ENCODE data around the gene EGFL8.

EGFL8 gene

DNA sequence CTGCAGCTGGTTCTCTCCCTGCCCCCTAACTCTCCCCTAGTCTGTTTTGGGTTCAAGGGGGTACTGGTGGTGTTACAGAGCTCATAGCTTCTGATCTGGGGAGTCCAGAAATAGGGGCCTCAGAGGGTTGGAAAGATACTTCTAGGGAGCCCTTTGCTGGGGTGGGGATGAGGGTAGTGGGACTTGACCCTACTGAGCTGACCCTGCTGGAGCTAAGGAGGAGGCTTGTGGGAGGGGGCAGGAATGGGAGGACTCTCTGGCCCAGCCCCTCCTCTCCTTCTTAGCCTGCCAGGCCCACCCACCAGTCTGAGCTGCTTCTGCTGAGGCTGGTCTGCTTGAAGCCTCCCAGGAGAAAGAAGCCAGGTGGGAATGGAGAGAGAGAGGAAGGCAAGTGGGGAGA is at the start of gene EGFL8:
EGFL8 (plus strand) TSS at position 301 of the 400 bp plus-strand sequence. CDS start 1,571 bp downstream, outside the sequence.
- peaks cover 28% of the 10 kb centered on the region for H3K36me3 Mint-ChIP-seq (ENCODE audit: low read depth)
- no peak within 1 kb of the TSS for H3K4me3 Mint-ChIP-seq
- no peak within 1 kb of the TSS for H3K27ac Mint-ChIP-seq
- no peaks in the 10 kb centered on the region for H3K9me3 Mint-ChIP-seq
- H3K4me1 Mint-ChIP-seq (ENCODE audit: low read depth): no peaks in the 10 kb centered on the region
- H3K27me3 Mint-ChIP-seq: no peaks in the 10 kb centered on the region

DNA sequence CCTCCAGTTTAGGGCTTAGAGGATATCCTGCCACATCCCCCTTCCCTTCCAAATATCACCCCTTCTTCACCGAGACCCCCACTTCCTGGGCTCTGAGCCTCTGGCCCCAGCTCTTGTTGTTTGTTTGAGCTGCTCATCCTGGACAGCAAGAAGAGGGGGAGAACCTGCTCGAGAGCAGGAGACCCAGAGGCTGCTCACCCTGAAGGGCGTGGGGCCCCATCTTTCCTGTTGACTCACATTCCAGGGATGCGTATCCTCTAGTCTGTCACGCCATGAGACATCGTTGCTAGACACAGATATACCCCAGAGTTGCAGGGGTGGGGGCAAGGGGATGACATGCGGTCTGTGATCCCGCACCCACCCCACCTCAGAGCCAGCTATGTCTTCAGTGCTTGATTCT is 49.6 kb upstream of the EGFL8 start:
- H3K9me3 Mint-ChIP-seq: no peaks in the 10 kb centered on the region
- H3K27ac Mint-ChIP-seq: no peak overlapping the region
- H3K27me3 Mint-ChIP-seq: no peaks in the 10 kb centered on the region

DNA sequence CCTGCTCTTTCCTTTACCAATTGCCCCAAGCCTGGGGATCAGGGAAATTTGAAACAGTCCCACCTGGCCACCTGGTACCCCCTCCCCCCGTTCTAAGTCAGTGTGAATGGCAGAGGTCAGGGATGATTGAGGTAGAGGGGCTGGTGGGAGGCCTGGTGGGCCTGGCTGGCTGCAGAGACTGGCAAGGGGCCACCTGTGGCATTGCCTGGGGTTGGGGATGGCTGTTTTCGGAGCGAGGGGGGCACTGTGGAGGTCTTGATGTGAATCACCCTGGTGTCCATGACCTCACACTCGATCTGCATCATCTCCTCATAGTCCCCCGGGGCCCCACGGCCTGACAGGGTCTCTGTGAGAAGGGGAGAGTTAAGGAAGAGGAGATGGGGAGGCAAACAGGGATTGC is 48.8 kb upstream of the EGFL8 start:
- no peaks in the 10 kb centered on the region for H3K27me3 Mint-ChIP-seq
- no peak overlapping the region for H3K4me3 Mint-ChIP-seq
- peaks cover 3% of the 10 kb centered on the region for H3K4me1 Mint-ChIP-seq (ENCODE audit: low read depth)
- H3K9me3 Mint-ChIP-seq: no peaks in the 10 kb centered on the region
- no peak overlapping the region for H3K27ac Mint-ChIP-seq
- peaks cover 32% of the 10 kb centered on the region for H3K36me3 Mint-ChIP-seq (ENCODE audit: low read depth)

More for the DNA sequence above, 49.6 kb upstream of the EGFL8 start:
- no peak overlapping the region for H3K4me3 Mint-ChIP-seq
- H3K4me1 Mint-ChIP-seq (ENCODE audit: low read depth): peaks cover 3% of the 10 kb centered on the region
- peaks cover 29% of the 10 kb centered on the region for H3K36me3 Mint-ChIP-seq (ENCODE audit: low read depth)

- no peaks in the 10 kb centered on the region for H3K27me3 Mint-ChIP-seq
- peaks cover 3% of the 10 kb centered on the region for H3K4me1 Mint-ChIP-seq (ENCODE audit: low read depth)
- no peak overlapping the region for H3K27ac Mint-ChIP-seq
- H3K4me3 Mint-ChIP-seq: no peak overlapping the region
- peaks cover 40% of the 10 kb centered on the region for H3K36me3 Mint-ChIP-seq (ENCODE audit: low read depth)
- no peaks in the 10 kb centered on the region for H3K9me3 Mint-ChIP-seq
These were observed 47.7 kb upstream of the EGFL8 start for GRCh38 chr6:32116674-32117073.

- H3K36me3 Mint-ChIP-seq (ENCODE audit: low read depth): peaks cover 46% of the 10 kb centered on the region
- H3K4me1 Mint-ChIP-seq (ENCODE audit: low read depth): peaks cover 3% of the 10 kb centered on the region
- no peaks in the 10 kb centered on the region for H3K9me3 Mint-ChIP-seq
- no peaks in the 10 kb centered on the region for H3K27me3 Mint-ChIP-seq
- no peak overlapping the region for H3K27ac Mint-ChIP-seq
- H3K4me3 Mint-ChIP-seq: no peak overlapping the region
These were observed 46.9 kb upstream of the EGFL8 start for GRCh38 chr6:32117461-32117860.

DNA sequence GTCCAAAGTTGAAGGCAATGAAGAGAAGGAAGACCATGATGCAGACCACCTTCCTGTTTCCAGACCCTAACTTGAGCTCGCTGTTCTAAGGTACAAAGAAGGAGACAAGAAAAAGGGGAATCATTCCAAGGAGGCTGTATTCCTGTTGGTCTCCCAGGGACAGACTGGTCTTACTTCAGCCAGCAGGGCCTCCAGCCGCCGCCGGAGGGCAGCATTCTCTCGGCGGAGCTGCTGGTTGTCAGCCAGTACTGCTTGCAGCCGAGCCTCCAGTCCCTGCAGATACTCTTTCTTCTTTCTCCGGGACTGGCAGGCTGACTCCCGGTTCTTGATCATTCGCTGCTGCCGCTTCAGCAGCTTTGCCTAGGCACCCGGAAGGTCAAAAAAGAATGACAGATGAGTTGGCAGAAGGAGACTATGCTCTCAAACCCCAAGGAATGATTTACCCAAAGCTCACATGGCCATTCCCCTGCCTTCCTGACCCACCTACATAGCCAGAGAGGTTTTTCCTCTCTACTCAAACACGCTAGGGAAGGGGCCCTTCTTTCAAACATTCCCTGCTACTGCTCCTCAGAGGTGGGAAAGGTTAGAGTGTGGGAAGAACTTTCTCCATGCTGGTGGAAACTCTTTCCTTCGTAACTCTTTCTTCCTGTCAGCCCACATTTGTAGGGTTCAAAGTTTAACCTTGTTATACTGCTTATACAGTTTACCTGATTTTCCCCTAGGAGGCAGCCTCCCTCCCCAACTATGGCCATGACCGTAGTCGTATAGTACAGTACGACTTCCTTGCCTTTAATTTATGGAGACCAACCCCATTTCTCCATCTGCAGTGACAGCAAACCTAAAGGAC is 45.4 kb upstream of the EGFL8 start:
- Mint-ChIP-seq H3K9me3 (no peaks in the 10 kb centered on the region), H3K4me3 (no peak overlapping the region), H3K4me1 (ENCODE audit: low read depth) (peaks cover 3% of the 10 kb centered on the region), H3K36me3 (ENCODE audit: low read depth) (peaks cover 46% of the 10 kb centered on the region), H3K27me3 (no peaks in the 10 kb centered on the region), H3K27ac (no peak overlapping the region)

DNA sequence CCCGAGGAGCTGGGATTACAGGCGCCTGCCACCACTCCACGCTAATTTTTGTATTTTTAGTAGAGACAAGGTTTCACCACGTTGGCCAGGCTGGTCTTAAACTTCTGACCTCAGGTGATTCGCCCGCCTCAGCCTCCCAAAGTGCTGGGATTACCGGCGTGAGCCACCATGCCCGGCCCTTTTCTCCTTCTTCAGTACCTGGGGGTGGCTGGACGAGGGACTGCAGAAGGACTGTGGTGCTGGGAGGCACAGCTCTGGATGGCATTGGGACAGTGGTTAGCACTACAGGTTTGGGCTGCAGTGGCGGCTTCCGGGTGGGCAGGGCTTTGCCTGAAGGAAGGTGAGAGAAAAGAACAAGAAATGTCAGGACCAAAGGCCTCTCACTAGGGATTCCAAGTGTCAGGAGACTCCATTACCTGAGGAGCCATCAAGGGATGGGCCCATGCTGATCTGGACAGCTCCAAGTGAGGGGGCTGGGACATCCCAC is 43.8 kb upstream of the EGFL8 start:
- H3K4me3 Mint-ChIP-seq: no peak overlapping the region
- H3K36me3 Mint-ChIP-seq (ENCODE audit: low read depth): peaks cover 49% of the 10 kb centered on the region
- H3K27me3 Mint-ChIP-seq: no peaks in the 10 kb centered on the region
- no peak overlapping the region for H3K27ac Mint-ChIP-seq
- no peaks in the 10 kb centered on the region for H3K9me3 Mint-ChIP-seq
- peaks cover 10% of the 10 kb centered on the region for H3K4me1 Mint-ChIP-seq (ENCODE audit: low read depth)

- peaks cover 36% of the 10 kb centered on the region for H3K4me1 Mint-ChIP-seq (ENCODE audit: low read depth)
- no peak overlapping the region for H3K4me3 Mint-ChIP-seq
- no peaks in the 10 kb centered on the region for H3K27me3 Mint-ChIP-seq
- H3K36me3 Mint-ChIP-seq (ENCODE audit: low read depth): peaks cover 49% of the 10 kb centered on the region
- H3K9me3 Mint-ChIP-seq: no peaks in the 10 kb centered on the region
- no peak overlapping the region for H3K27ac Mint-ChIP-seq
These were observed 40.7 kb upstream of the EGFL8 start for GRCh38 chr6:32123681-32124080.

- H3K27me3 Mint-ChIP-seq: no peaks in the 10 kb centered on the region
- H3K9me3 Mint-ChIP-seq: no peaks in the 10 kb centered on the region
- peaks cover 52% of the 10 kb centered on the region for H3K4me1 Mint-ChIP-seq (ENCODE audit: low read depth)
- H3K4me3 Mint-ChIP-seq: peak overlapping the region; percentile 99
- peak overlapping the region; percentile 98 for H3K27ac Mint-ChIP-seq
- H3K36me3 Mint-ChIP-seq (ENCODE audit: low read depth): peaks cover 25% of the 10 kb centered on the region
These were observed 37.5 kb upstream of the EGFL8 start for GRCh38 chr6:32126880-32127279.

DNA sequence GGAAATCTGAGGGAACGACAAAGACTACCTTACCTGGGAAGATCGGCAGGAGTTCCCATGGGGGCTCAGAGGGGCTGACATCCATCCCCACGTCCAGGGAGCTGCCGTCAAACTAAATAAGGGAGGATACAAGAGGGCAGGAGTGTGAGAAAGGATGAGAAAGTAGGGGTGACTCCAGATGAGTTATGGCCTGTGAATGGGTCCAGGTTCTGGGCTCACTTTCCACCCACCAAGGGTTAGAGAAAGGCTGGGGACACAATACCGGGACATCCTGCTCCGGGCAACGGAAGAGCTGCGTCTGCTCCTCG is 37.0 kb upstream of the EGFL8 start:
- Mint-ChIP-seq H3K4me3 (peak overlapping the region; percentile 99), H3K27ac (peak overlapping the region; percentile 98), H3K4me1 (ENCODE audit: low read depth) (peaks cover 52% of the 10 kb centered on the region), H3K36me3 (ENCODE audit: low read depth) (peaks cover 21% of the 10 kb centered on the region), H3K9me3 (no peaks in the 10 kb centered on the region), H3K27me3 (no peaks in the 10 kb centered on the region)

DNA sequence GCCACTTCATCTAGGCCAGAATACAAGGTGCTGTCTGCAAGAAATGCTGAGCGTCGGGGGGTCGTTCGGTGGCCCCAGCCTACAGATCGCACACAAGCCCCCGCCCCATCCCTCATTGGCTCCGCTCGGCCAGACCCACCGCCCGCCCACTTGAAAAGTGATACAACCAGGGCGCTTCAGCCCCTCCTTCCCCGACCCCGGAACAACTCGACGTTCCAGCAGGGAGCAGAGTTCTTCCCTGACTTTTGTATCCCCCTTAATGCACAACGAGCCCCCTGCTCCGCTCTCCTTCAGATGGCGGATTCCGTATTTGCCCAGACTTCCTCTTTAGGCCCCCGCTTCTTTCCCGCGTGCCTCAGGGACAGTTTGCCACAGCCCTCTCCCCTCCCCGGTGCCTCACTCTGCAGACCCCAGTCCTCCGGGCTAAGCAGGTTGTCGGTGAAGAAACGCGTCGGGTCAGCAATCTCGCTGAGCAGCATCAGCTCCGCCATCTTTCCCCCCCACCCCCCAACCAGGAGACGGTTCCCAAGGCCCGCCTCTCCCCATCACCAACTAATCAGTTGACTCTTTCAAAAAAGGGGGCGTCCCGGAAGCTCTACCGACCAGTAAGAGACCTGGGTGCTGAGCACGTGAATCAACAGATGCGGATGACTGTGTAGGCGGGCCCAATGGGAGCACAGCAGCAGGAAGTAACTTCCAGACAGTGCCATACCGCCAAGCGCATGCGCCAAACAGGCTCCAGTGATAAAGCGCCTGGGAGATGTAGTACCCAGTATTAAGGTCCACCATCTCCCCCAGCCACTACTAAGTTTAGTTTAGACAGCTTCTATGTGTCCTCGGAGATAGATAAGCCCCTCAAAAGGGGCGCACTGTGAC is 36.4 kb upstream of the EGFL8 start, which contains the start of gene ATF6B:
ATF6B (minus strand) TSS at position 530 of the 876 bp plus-strand sequence; CDS start at position 491, 39 bp downstream.
- Mint-ChIP-seq H3K9me3 (no peaks in the 10 kb centered on the region), H3K27ac (peak within 1 kb of the TSS; percentile 98), H3K27me3 (no peaks in the 10 kb centered on the region), H3K36me3 (ENCODE audit: low read depth) (peaks cover 21% of the 10 kb centered on the region), H3K4me3 (peak within 1 kb of the TSS; percentile 99), H3K4me1 (ENCODE audit: low read depth) (peaks cover 52% of the 10 kb centered on the region)

DNA sequence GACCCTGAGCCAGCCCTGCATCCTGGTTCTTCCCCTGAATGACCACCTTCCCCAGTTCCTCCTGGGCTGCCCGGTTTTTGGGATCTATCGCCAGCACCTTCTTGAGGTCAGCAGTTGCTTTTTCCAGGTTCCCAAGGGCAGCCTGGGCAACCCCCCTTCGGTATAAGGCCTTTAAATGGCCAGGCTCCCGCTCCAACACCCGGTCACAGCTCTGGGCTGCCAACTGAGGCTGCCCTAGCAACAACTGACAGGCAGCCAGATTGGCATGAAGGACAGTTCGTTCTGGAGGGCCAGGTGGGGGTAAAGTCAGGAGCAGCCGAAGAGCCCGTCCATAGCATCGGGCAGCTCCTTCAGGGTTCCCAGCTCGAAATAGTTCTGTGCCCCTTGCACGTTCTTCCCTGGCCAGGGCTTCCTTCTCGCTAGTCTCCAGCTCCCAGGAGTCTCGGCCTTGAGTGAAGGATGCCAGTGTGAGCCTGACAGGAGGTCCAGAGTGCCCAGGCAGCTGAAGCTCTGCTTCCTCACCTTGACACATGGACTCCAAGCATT is 35.6 kb upstream of the EGFL8 start:
- H3K27me3 Mint-ChIP-seq: peaks cover under 1% of the 10 kb centered on the region
- no peak overlapping the region for H3K27ac Mint-ChIP-seq
- peaks cover 21% of the 10 kb centered on the region for H3K36me3 Mint-ChIP-seq (ENCODE audit: low read depth)
- no peaks in the 10 kb centered on the region for H3K9me3 Mint-ChIP-seq
- H3K4me1 Mint-ChIP-seq (ENCODE audit: low read depth): peaks cover 52% of the 10 kb centered on the region
- H3K4me3 Mint-ChIP-seq: peak overlapping the region; percentile 99

DNA sequence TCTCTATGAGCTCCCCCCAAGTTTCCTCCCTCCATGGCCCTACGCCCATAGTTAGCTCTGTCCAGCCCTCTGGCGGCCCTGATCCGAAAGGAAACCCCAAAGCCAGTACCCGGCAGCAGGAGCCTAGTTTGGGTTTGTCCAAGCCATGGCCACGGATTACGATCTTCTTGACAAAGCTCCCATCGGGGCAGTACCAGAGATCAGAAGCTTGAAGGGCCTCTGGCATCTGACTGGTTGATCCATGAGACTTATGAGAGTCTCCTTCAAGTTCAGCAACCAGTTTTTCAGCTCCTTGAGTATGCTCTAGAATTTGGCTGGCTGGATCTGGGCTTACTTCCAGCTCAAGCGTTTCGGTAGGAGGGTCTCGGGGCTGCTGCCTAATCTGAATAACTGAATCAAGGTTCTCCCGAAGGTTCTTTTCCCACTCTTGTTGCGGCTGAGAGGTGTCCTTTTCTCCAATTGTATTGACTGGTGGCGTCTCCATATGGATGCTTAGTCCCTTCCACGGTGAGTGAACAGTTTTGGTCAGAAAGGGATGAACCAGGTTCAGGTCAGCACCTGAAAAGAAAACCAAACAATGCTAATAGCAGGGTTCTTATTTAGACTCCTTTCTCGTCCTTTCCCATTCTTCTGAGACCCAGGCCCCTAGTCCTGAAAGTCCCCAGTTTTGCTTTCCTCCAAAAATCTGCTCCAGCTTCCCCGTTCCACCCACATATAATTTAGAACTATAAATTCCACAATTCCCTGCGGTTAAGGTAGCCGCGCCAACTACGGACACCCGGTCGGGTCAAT is 34.9 kb upstream of the EGFL8 start:
- Mint-ChIP-seq H3K4me1 (ENCODE audit: low read depth) (peaks cover 47% of the 10 kb centered on the region), H3K9me3 (no peaks in the 10 kb centered on the region), H3K4me3 (peak overlapping the region; percentile 99), H3K27me3 (peaks cover 3% of the 10 kb centered on the region), H3K36me3 (ENCODE audit: low read depth) (peaks cover 16% of the 10 kb centered on the region), H3K27ac (peak overlapping the region; percentile 87)

GRCh38 chr6:32131439-32131948 is 32.9 kb upstream of the EGFL8 start:
- Mint-ChIP-seq H3K4me3 (no peak overlapping the region), H3K27me3 (peaks cover 6% of the 10 kb centered on the region), H3K4me1 (ENCODE audit: low read depth) (peaks cover 38% of the 10 kb centered on the region), H3K9me3 (no peaks in the 10 kb centered on the region), H3K36me3 (ENCODE audit: low read depth) (peaks cover 7% of the 10 kb centered on the region), H3K27ac (no peak overlapping the region)

Data from stimulated activated naive CD8-positive, alpha-beta T cell treated with anti-CD3 and anti-CD28 coated beads, Interleukin-15, Interleukin-2, amounts not matched to agents 100 ng/mL and 50 ng/mL, for 24 hours (primary cell).